DMS53 (cell line): ENCODE measurements around the gene CCDC110.

Source experiments
- DNase-seq: peaks from one replicate; lab custom pipeline; 2025; lab: John Stamatoyannopoulos, UW

CCDC110 gene

GRCh38 chr4:185472103-185472542, 590 bp upstream of the CCDC110 start:
- no peak for DNase-seq

- DNase-seq, result peak; percentile 85
These were observed 885 bp downstream of the CCDC110 start for GRCh38 chr4:185470501-185471195.

GRCh38 chr4:185469580-185470154, 1.9 kb downstream of the CCDC110 start:
- DNase-seq, result peak; percentile 2

- DNase-seq, result no peak
These were observed 2.5 kb downstream of the CCDC110 start for GRCh38 chr4:185468999-185469398.

GRCh38 chr4:185467991-185468390, 3.5 kb downstream of the CCDC110 start:
- DNase-seq, result no peak

GRCh38 chr4:185467101-185467500, 4.4 kb downstream of the CCDC110 start:
- no peak for DNase-seq

GRCh38 chr4:185465707-185466106, 5.8 kb downstream of the CCDC110 start:
- DNase-seq, result no peak

- DNase-seq, result no peak
These were observed 6.6 kb downstream of the CCDC110 start for GRCh38 chr4:185464887-185465286.

GRCh38 chr4:185464183-185464582, 7.3 kb downstream of the CCDC110 start:
- no peak for DNase-seq

- no peak for DNase-seq
These were observed 8.0 kb downstream of the CCDC110 start for GRCh38 chr4:185463541-185463940.

GRCh38 chr4:185461565-185461964, 10.0 kb downstream of the CCDC110 start:
- DNase-seq, result no peak

GRCh38 chr4:185457136-185457535, 14.4 kb downstream of the CCDC110 start:
- DNase-seq, result peak; percentile 56

GRCh38 chr4:185456131-185456530, 15.4 kb downstream of the CCDC110 start:
- no peak for DNase-seq

- DNase-seq, result no peak
These were observed 26.3 kb downstream of the CCDC110 start for GRCh38 chr4:185445209-185445608.

GRCh38 chr4:185441479-185441878, 30.1 kb downstream of the CCDC110 start:
- no peak for DNase-seq

- peak; percentile 15 for DNase-seq
These were observed 33.7 kb downstream of the CCDC110 start for GRCh38 chr4:185437809-185438208.

GRCh38 chr4:185435466-185435865, 36.1 kb downstream of the CCDC110 start:
- no peak for DNase-seq

- no peak for DNase-seq
These were observed 41.9 kb downstream of the CCDC110 start for GRCh38 chr4:185429660-185430059.

- peak; percentile 5 for DNase-seq
These were observed 44.4 kb downstream of the CCDC110 start for GRCh38 chr4:185426960-185427688.

- peak; percentile 94 for DNase-seq
These were observed 45.7 kb downstream of the CCDC110 start, which contains the start of gene UFSP2 for GRCh38 chr4:185425647-185426352. Gene UFSP2 (minus strand): TSS chr4:185425964. CDS start chr4:185425868, 96 bp downstream.

GRCh38 chr4:185424905-185425646, 46.5 kb downstream of the CCDC110 start:
- DNase-seq, result peak; percentile 61
